K562 (cell line): ENCODE measurements around the gene RPS8. TPM values are rescaled to one million over a fixed set of nuclear protein-coding genes. Genes with fewer than 3 reads are reported as not detected.

Experiments used
- CC2D1A ChIP-seq: fragments of 450-650 bp; IDR thresholded peaks from 2 replicates; pipeline ENCODE4 v1.6.1; 2017; ENCODE audit warnings: mild to moderate bottlenecking
- EWSR1 ChIP-seq: fragments of 450-650 bp; IDR thresholded peaks from 2 replicates; pipeline ENCODE4 v1.6.1; 2018; ENCODE audit warnings: borderline replicate concordance, mild to moderate bottlenecking, low read depth, moderate library complexity; ENCODE audit not compliant: partially characterized antibody
- FOXA3 ChIP-seq, 2 experiments: fragments of 450-650 bp in 1 of 2; sonication (generic) in 1 of 2; formaldehyde crosslinking; IDR thresholded peaks in 1 of 2; conservative IDR thresholded peaks in 1 of 2; 2 replicates each; pipeline versions ENCODE4 v1.4.0 to v1.8.0; 2020 to 2022; ENCODE audit warnings: mild to moderate bottlenecking in 2 of 2, missing genetic modification reagents in 1 of 2
- HNRNPLL ChIP-seq: fragments of 200-400 bp; formaldehyde crosslinking; IDR thresholded peaks from 2 replicates; pipeline ENCODE4 v1.6.1; 2017; ENCODE audit warnings: low read length, low read depth, mild to moderate bottlenecking; ENCODE audit not compliant: poor library complexity, severe bottlenecking
- JUND ChIP-seq, 2 experiments: IDR thresholded peaks; 2 replicates in 1 of 2; 3 replicates in 1 of 2; pipeline ENCODE4 v1.6.1; 2011; ENCODE audit warnings: borderline replicate concordance in 2 of 2, low read depth in 2 of 2, low read length in 2 of 2, improper control_type of control experiment in 1 of 2, missing biosample characterization in 1 of 2, missing genetic modification characterization in 1 of 2, missing genetic modification reagents in 1 of 2
- KDM5B ChIP-seq: fragments of 200-600 bp; sonication (generic); IDR thresholded peaks from 2 replicates; pipeline ENCODE4 v1.6.1; 2012; ENCODE audit warnings: low read depth, mild to moderate bottlenecking, moderate library complexity, low read length, control low read depth, inconsistent platforms; ENCODE audit not compliant: insufficient replicate concordance
- KLF10 ChIP-seq: fragments of 250-450 bp; sonication (Bioruptor Pico); IDR thresholded peaks from 2 replicates; pipeline ENCODE4 v1.6.1; 2021; ENCODE audit warnings: matching md5 sums
- MCM2 ChIP-seq: fragments of 450-650 bp; IDR thresholded peaks from 2 replicates; pipeline ENCODE4 v1.6.1; 2017; ENCODE audit warnings: low read depth, mild to moderate bottlenecking
- MXI1 ChIP-seq: IDR thresholded peaks from 2 replicates; pipeline ENCODE4 v1.6.1; 2011; ENCODE audit warnings: low read depth, mild to moderate bottlenecking, improper control_type of control experiment, low read length
- NR1H2 ChIP-seq: sonication (generic); formaldehyde crosslinking; IDR thresholded peaks from 2 replicates; pipeline ENCODE4 v1.4.0; 2020; ENCODE audit warnings: mild to moderate bottlenecking, missing genetic modification reagents
- RCOR1 ChIP-seq, 2 experiments: IDR thresholded peaks; 2 replicates each; pipeline ENCODE4 v1.6.1; 2012; ENCODE audit warnings: low read depth in 2 of 2, low read length in 2 of 2, borderline replicate concordance in 1 of 2, improper control_type of control experiment in 1 of 2
- SAFB2 ChIP-seq: fragments of 200-400 bp; formaldehyde crosslinking; IDR thresholded peaks from 2 replicates; pipeline ENCODE4 v1.6.1; 2018; ENCODE audit warnings: borderline replicate concordance, low read length, low read depth, moderate library complexity; ENCODE audit not compliant: severe bottlenecking
- SUPT5H ChIP-seq: fragments of 450-650 bp; IDR thresholded peaks from 2 replicates; pipeline ENCODE4 v1.6.1; 2016
- TAF7 ChIP-seq: fragments of 450-650 bp; IDR thresholded peaks from 2 replicates; pipeline ENCODE4 v1.6.1; 2016; ENCODE audit warnings: missing genetic modification characterization, missing compliant biosample characterization
- YY1 ChIP-seq, 3 experiments: IDR thresholded peaks; 2 replicates each; pipeline ENCODE4 v1.6.1; 2011; ENCODE audit warnings: low read length in 2 of 3, mild to moderate bottlenecking in 2 of 3, moderate library complexity in 2 of 3, borderline replicate concordance in 1 of 3, control low read depth in 1 of 3, low read depth in 1 of 3; ENCODE audit not compliant: insufficient read depth in 3 of 3, insufficient replicate concordance in 2 of 3, control insufficient read depth in 1 of 3, insufficient read length in 1 of 3; ENCODE audit errors: extremely low read depth in 1 of 3
- ZKSCAN3 ChIP-seq: fragments of 250-450 bp; sonication (Bioruptor Pico); IDR thresholded peaks from 2 replicates; pipeline ENCODE4 v1.4.0; 2020
- ZNF124 ChIP-seq: sonication (generic); formaldehyde crosslinking; IDR thresholded peaks from 2 replicates; pipeline ENCODE4 v1.8.1; 2022; ENCODE audit warnings: missing genetic modification reagents
- ZNF239 ChIP-seq: fragments of 250-450 bp; sonication (Bioruptor Pico); IDR thresholded peaks from 2 replicates; pipeline ENCODE4 v1.4.0; 2020; ENCODE audit warnings: mild to moderate bottlenecking
- ZNF316 ChIP-seq: fragments of 450-650 bp; IDR thresholded peaks from 2 replicates; pipeline ENCODE4 v1.6.1; 2016
- ZNF551 ChIP-seq: fragments of 250-450 bp; sonication (Bioruptor Pico); IDR thresholded peaks from 2 replicates; pipeline ENCODE4 v1.5.0; 2021; ENCODE audit warnings: mild to moderate bottlenecking, moderate library complexity
- polyA plus RNA-seq, 8 experiments: library from polyadenylated mRNA; depleted of rRNA in 4 of 8; stranded (reverse) in 5 of 8; unstranded in 3 of 8; fragments of >200 nt; fragmentation: Nextera tagmentation in 2 of 8; fragmentation: Illumina TruSeq in 1 of 8; extraction: Ambion mirVana in 2 of 8; extraction: Trizol in 1 of 8; gene quantifications; 2 replicates each; pipeline versions ENCODE4 v1.2.1 to v1.2.3, GENCODE V29; 2011 to 2014; ENCODE audit warnings: inconsistent platforms in 1 of 8, missing spikeins in 1 of 8
- total RNA-seq, 7 experiments: library from RNA; depleted of rRNA in 6 of 7; stranded (reverse); fragments of >200 nt in 6 of 7; fragmentation: Illumina TruSeq in 2 of 7; extraction: Trizol in 2 of 7; gene quantifications; 2 replicates each; pipeline versions ENCODE4 v1.2.1 to v1.2.3, GENCODE V29; 2011 to 2021; ENCODE audit warnings: low replicate concordance in 1 of 7
- TF ChIP-seq, protein P1 (sequence below): fragments of 250-450 bp; sonication (Bioruptor Pico); IDR thresholded peaks from 2 replicates; pipeline ENCODE4 v1.9.0; 2021; ENCODE audit warnings: mild to moderate bottlenecking, inconsistent platforms
- TF ChIP-seq, protein P2 (sequence below), 2 experiments: fragments of 250-450 bp in 1 of 2; fragments of 450-650 bp in 1 of 2; sonication (Bioruptor Pico) in 1 of 2; IDR thresholded peaks; 2 replicates each; pipeline versions ENCODE4 v1.6.1 to v1.8.0; 2016 to 2021; ENCODE audit warnings: mild to moderate bottlenecking in 2 of 2, moderate library complexity in 2 of 2, missing compliant biosample characterization in 1 of 2, missing genetic modification characterization in 1 of 2

RPS8 gene
- total and polyA plus RNA-seq, 9 of the 15 experiments (the other 6 are each of a cell fraction or from before 2014, with no cell fraction given), result 2,431 to 4,168 (median 3,109) TPM

DNA sequence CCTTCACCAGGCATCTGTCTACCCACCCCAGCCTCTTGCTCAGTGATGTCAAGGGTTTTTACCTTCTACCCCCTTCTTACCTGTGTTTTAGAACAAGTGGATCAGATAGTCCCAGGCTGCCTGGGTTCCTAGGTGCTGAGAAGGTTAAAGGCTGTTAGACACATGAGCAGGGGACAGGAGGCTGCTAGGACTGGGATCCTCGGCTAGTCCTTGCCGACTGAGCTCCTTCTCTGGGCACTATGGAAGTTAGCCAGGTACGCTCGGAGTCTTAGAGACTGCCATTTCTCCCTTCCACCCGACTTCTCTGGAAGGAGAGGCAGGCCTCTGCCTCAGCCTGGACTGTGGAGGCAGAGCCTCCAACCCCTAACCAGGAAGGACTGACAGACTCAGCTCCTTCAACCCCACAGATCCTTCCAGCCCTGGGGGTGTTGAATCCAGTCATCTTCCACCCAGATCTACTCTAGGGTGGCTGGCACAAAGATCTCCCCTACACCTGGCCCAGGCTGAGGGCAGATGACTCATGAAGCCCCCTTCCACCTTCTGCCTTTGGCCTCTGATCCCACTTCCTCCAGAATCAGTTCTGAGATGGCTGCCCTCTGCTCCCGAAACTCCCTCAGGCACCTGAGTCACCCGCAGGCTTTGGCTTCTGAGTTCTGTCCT, 31.5 kb downstream of the RPS8 start, which contains the start of gene DYNLT4 (continued):
- TF ChIP-seq, protein P1, sequence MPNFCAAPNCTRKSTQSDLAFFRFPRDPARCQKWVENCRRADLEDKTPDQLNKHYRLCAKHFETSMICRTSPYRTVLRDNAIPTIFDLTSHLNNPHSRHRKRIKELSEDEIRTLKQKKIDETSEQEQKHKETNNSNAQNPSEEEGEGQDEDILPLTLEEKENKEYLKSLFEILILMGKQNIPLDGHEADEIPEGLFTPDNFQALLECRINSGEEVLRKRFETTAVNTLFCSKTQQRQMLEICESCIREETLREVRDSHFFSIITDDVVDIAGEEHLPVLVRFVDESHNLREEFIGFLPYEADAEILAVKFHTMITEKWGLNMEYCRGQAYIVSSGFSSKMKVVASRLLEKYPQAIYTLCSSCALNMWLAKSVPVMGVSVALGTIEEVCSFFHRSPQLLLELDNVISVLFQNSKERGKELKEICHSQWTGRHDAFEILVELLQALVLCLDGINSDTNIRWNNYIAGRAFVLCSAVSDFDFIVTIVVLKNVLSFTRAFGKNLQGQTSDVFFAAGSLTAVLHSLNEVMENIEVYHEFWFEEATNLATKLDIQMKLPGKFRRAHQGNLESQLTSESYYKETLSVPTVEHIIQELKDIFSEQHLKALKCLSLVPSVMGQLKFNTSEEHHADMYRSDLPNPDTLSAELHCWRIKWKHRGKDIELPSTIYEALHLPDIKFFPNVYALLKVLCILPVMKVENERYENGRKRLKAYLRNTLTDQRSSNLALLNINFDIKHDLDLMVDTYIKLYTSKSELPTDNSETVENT (CRISPR knock-in tag), result no peak
- TF ChIP-seq KDM5B (no peak), KLF10 (CRISPR knock-in tag) (no peak), NR1H2 (no peak), ZNF316 (no peak), RCOR1 (IDR thresholded peaks at IDR 0.05; ENCODE audit: borderline replicate concordance in 1 of 2, low read depth in 2 of 2, low read length in 2 of 2) (no peak), EWSR1 (no peak), ZKSCAN3 (CRISPR knock-in tag) (no peak), TAF7 (tag) (peak; percentile 7; the same call in 1 of the 2 replicates), YY1 (IDR thresholded peaks at IDR 0.05; ENCODE audit: borderline replicate concordance in 1 of 3, control insufficient read depth in 1 of 3, extremely low read depth in 1 of 3, insufficient read depth in 3 of 3, insufficient read length in 1 of 3, insufficient replicate concordance in 2 of 3, low read depth in 1 of 3, low read length in 2 of 3) (peak in 2 of 3 experiments; percentile 62 to 84), HNRNPLL (no peak), ZNF239 (CRISPR knock-in tag) (no peak), MCM2 (no peak), ZNF124 (CRISPR knock-in tag) (no peak), SUPT5H (0 out of 2 replicates have a peak, but pooled peaks have one; percentile 51), FOXA3 (CRISPR knock-in tag; conservative IDR thresholded peaks at IDR 0.05 in 1 of 2, IDR thresholded peaks at IDR 0.05 in 1 of 2) (no peak), CC2D1A (0 out of 2 replicates have a peak, but pooled peaks have one; percentile 8), SAFB2 (no peak), JUND (IDR thresholded peaks at IDR 0.05; ENCODE audit: borderline replicate concordance, low read depth, low read length) (no peak), JUND (tag; IDR thresholded peaks at IDR 0.05; ENCODE audit: borderline replicate concordance, low read depth, low read length) (no peak), ZNF551 (no peak), MXI1 (no peak)
- TF ChIP-seq, protein P2, sequence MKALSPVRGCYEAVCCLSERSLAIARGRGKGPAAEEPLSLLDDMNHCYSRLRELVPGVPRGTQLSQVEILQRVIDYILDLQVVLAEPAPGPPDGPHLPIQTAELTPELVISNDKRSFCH (CRISPR knock-in tag; IDR thresholded peaks at IDR 0.05), result no peak
- TF ChIP-seq, protein P2 (tag; IDR thresholded peaks at IDR 0.05), result no peak
